ENCODE data around the gene ZNF32.
"Not testable (repeated sequence)": the region's sequence is repeated elsewhere in the genome, so short reads cannot be mapped to it uniquely, and the experiment has no call there.

Gene ZNF32

DNA sequence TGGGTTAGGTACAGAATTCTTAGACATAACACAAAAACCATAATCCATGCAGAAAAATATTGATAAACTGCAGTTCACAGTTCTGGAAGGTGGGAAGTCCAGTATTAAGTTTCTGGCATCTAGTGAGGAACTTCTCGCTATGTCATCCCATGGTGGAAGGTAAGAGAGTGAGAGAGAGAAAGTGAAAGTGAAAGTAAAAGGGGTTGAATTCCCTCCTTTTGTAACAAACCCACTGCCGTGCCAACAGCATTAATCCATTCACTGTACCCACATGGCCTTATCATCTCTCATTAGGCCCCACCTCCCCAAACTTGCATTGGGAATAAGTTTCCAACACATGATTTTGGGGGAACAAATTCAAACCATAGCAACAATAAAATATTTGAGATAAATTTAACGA is 25.3 kb downstream of the ZNF32 start:
- DNase-seq: no peak

DNA sequence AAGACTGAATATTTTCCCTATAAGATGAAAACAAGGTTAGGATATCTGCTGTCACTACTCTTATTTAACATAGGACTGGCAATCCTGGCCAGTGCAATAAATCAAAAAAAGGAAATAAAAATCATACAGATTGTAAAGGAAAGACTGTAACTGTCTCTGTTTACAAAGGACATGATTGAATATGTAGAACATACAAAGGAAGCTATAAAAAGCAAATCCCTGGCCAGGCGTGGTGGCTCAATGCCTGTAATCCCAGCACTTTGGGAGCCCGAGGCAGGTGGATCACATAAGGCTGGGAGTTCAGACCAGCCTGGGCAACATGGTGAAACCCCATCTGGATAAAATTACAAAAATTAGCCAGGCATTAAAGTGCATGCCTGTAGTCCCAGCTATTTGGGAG is 26.6 kb downstream of the ZNF32 start:
- DNase-seq: no peak

DNA sequence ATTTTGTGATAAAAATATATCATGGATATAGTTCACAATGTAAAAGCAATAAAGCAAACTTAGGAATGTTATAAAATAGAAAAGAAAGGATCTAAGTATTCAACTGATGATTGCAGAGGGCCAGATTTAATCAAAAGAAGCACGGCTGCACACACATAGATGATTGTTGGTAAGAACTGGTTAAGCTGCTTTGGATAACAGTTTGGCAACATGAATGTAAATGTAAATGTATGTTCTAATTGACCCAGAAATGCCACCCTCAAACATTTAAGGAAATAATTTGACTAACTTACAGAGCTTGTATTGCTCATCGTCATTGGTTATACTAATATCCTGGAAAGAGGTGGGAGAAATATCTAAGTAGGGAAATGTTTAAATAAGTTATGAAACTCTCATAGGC is 29.3 kb downstream of the ZNF32 start:
- DNase-seq: no peak

DNA sequence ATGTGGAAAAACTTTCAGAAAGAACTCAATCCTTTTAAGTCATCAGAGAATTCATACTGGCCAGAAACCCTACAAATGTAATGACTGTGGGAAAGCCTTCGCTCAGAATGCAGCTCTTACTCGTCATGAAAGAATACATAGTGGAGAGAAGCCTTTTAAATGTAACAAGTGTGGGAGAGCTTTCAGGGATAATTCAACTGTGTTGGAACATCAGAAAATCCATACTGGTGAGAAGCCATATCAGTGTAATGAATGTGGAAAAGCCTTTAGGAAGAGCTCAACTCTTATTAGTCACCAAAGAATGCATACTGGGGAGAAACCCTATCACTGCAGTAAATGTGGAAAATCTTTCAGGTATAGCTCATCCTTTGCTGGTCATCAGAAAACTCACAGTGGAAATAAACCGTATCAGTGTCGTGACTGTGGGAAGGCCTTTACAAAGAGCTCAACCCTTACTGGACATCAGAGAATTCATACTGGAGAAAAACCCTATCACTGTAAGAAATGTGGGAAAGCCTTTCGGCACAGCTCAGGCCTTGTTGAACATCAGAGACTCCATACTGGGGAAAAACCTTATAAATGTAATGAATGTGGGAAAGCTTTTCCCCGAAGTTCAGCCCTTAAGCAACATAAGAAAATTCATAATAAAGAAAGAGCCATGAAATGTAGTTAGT is 31.8 kb downstream of the ZNF32 start:
- no peak for DNase-seq

DNA sequence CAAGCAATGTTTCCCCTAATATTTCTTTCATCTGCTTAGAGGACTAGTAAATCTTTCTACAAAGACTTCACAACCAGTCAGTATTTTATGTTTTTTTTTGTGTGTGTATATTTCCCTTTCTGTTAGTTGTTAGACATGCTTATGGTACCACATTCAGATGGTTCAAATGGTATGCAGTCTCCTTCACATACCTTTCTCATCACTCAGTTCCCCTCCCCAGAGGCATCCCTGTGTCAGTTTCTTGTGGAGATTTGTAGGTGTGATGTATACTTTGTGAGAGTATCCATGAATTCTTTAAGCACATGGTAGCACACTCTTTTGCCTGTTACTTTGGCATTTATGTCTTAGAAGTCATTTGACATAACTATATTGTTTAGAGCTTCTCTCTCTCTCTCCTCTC is 38.0 kb downstream of the ZNF32 start:
- DNase-seq: no peak

DNA sequence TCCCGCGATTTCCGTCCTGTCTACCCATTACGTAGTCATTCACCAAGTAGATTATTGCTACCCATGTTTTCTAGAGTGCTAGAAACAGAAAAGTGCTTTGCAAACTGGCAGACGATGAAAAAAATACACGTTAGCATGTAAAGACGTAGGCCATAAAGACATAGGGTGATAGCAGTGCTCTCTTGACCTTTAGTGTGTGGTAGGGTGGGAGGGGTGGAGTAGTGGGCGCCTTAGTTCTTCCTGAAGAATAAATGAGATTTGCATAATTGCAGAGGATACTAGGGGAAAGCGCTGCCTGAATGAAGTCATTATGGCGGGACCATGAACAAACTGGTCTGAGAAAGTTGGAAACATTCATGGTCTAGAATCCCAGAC is 41.5 kb downstream of the ZNF32 start:
- DNase-seq: no peak

DNA sequence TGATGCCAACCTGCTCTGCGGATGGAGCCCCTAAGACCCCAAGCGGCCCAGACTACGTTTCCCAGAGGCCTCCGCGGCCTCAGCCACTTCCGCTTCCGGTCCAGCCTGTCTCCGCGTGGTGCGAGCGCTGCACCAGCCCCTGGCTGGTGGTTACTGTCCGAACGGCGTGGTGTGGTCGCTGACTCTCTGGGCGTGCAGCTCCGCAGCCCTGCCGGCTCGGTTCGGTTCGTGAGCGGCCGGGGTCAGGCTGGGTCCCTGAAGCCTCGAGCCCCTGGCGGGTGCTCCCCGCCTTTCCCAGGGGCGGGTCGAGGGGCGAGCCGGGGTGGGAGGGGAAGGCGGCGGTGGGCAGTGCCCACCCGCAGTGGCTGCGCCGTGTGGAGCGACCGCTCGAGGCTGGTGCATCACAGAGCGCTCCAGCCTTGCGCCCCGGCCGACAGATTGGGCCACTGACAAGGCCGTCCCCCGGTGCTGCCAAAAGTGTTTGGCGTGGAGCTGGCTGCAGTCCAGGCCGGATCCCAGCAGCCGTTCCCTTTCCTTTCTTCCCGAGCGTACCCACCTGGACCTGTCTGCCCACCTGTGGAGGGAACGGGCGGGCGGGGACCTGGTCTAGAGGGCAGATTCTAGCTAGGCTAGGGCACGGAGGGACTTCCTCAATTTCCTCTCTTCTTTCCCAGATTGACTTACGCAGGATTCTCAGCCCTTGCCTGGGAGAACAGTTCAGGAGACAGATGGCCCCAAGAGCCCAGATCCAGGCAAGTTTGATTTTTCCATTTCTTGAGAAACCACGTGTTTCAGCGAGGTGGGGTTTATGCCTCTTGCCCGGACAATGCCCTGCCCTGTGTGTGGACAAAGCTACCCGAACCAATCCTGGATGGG is 42.1 kb downstream of the ZNF32 start, which contains the start of gene ZNF485:
Gene ZNF485, plus strand, starts transcription at position 116 of the 876 bp plus-strand sequence. Its CDS starts 613 bp downstream, at position 729.
- peak; percentile 83 for DNase-seq

DNA sequence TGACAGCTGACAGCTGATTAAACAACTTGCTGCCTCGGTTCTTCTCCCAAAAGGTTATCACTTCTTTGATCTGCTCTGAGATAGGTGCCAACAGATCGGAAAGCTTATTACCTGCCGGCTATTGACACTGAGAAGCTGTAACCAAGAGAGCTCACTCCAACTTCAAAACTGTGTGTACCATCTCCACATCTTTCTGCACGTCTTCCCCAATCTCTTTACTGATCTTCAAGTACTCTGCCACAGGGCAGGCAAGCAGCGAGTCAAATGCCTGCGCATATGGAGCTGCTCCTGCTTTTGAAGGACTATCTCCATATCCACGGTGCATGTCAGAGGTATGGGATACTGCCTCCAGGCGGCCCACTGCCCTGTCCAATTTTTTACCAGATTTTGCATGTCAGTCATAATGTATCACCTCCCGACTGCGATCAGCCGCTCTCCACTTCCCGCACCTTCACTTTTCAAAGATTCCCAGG is 42.8 kb downstream of the ZNF32 start:
- no peak for DNase-seq

DNA sequence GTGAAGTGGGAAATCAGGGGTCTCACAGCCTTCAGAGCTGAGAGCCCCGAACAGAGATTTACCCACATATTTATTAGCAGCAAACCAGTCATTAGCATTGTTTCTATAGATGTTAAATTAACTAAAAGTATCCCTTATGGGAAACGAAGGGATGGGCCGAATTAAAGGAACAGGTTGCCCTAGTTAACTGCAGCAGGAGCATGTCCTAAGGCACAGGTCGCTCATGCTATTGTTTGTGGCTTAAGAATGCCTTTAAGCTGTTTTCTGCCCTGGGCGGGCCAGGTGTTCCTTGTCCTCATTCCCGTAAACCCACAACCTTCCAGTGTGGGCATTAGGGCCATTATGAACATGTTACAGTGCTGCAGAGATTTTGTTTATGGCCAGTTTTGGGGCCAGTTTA is 47.1 kb downstream of the ZNF32 start:
- DNase-seq: not testable (repeated sequence)

DNA sequence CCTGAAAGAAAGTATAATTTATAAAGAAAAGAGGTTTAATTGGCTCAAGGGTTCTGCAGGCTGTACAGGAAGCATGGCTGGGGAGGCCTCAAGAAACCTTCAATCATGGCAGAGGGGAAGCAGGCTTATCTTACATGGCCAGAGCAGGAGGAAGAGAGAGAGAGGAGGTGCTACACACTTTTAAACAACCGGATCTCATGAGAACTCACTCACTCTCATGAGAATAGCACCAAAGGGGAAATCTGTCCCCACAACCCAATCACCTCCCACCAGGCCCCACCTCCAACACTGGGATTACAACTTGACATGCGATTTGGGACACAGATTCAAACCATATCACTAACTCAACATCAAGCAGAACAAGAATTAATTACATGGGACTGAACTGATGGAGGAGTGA is 49.3 kb downstream of the ZNF32 start:
- no peak for DNase-seq

DNA sequence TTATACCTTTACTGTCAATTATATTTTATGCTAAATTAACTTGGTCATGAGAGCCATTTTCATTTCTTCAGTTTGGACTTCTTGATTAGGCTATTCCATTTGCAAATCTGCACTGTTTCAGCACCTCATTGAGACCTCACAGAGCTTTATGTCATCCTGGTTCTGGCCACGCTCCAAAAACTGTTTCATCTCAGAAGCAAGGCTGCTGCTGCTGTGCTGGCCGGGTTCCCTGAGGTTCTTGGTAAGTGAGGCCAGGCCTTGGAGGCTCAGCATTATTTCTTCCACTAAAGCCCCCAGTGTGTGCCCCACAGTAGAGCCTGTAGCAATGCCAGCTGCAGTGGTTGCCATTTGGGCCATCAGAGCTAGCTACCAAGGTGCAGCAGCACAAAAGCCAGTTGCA is 50.2 kb downstream of the ZNF32 start:
- no peak for DNase-seq

DNA sequence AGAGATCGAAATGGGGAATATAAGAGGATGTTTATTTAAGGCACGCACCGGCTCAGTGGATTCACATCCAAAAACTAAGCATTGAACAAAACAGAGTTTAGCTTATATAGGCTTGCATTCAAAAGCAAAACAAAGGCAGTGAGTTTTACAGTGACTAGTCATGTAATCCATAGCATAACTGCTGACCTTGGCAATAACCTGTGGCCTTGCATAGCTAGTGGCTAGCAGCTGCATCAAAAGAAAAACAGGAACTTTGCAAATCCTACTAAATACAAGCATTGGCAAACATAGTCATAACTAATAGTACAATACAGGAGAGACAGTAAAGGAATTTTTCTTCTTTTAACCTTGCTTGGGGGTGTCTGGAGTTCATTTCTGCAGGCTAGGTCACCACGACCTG is 52.1 kb downstream of the ZNF32 start:
- DNase-seq: no peak

DNA sequence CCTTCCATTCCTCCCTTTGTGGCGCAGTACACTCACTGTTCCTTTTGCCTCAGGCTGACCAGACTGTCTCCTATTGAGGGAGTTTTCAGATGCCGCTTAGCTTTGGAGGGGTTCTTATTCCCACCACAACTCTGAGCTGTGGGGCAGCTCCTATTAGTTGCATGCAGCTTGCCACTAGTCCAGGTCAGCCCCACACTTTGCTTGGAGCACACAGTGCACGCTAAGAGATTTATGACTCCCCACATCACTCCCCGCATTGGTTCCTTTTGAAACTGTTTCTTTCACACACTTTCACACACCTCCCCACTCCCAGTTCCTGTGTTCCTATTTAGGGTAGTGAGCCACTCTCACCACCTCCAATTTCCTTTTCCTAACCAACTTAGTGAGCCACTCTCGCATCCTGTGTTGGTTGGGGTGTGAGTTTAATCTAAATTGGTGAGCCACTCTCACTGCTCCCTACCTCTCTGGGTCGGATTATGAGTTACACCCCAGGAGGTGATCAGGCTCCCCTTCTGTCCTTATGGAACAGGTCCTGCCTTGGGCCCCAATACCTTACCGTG is 52.9 kb downstream of the ZNF32 start:
- DNase-seq: no peak

DNA sequence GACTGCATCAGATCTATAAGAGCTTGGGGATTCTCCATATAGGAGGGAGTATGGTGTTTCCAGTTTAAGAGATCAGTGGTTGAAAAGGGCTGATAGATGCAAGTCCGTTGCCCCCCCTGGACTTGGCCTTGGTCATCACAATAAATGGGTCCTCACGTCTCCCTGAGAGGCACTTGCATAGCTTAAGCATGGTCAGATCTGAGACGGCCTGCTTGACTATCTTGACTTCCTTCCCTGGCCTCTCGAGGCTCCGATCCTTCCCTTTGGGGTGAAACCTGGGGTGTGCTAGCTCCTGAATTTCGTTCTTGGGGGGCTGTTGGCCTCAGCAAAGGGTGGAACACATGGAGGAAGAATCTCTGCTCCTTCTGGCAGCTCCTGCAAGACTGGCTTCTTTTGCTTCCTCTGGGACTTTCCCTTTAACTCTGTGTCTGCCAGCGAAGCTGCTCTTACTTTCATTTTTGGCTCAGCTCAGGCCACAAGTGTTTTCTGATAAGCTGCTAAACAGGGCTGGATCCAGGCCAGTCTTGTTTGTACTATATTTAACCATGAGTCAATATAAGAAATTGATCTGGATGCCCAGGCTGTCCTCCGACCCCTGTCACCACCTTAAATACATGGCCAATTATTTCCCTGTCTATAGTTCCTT is 53.6 kb downstream of the ZNF32 start:
- no peak for DNase-seq
